Parathyroid adenoma (tissue), 2 donors: ENCODE data around the gene TUBB6.

Source experiments
- H2AFZ ChIP-seq: fragments of 300-600 bp; sonication (generic); one replicate; pipeline ENCODE4 v1.7.0; 2017; ENCODE audit warnings: antibody characterized with exemption, mild to moderate bottlenecking
- H3K27ac ChIP-seq: fragments of 300-600 bp; sonication (generic); one replicate; pipeline ENCODE4 v1.7.0; 2017
- H3K27me3 ChIP-seq: fragments of 300-600 bp; sonication (generic); one replicate; pipeline ENCODE4 v1.7.0; 2017; ENCODE audit warnings: low read length; ENCODE audit not compliant: control insufficient read depth, insufficient read depth
- H3K36me3 ChIP-seq: fragments of 300-600 bp; sonication (generic); one replicate; pipeline ENCODE4 v1.7.0; 2017; ENCODE audit warnings: low read length; ENCODE audit not compliant: control insufficient read depth, insufficient read depth
- H3K4me1 ChIP-seq: fragments of 300-600 bp; sonication (generic); one replicate; pipeline ENCODE4 v1.7.0; 2017; ENCODE audit warnings: control low read depth
- H3K4me2 ChIP-seq: fragments of 300-600 bp; sonication (generic); one replicate; pipeline ENCODE4 v1.7.0; 2017; ENCODE audit warnings: low read length
- H3K4me3 ChIP-seq: fragments of 300-600 bp; sonication (generic); one replicate; pipeline ENCODE4 v1.7.0; 2017; ENCODE audit warnings: low read depth, low read length
- H3K79me2 ChIP-seq: fragments of 300-600 bp; sonication (generic); one replicate; pipeline ENCODE4 v1.7.0; 2017; ENCODE audit warnings: control low read depth
- H3K9ac ChIP-seq: fragments of 300-600 bp; sonication (generic); one replicate; pipeline ENCODE4 v1.7.0; 2017; ENCODE audit warnings: mild to moderate bottlenecking
- H3K9me3 ChIP-seq: fragments of 300-600 bp; sonication (generic); one replicate; pipeline ENCODE4 v1.7.0; 2017; ENCODE audit warnings: low read length; ENCODE audit not compliant: control insufficient read depth
- TF ChIP-seq, protein P1 (sequence below): fragments of 300-600 bp; sonication (generic); IDR thresholded peaks from one replicate; pipeline ENCODE4 v1.7.0; 2017; ENCODE audit warnings: antibody characterized with exemption, mild to moderate bottlenecking
- donor health status: primary hyperparathyroidism.

TUBB6 gene

GRCh38 chr18:12362473-12363174, 54.6 kb downstream of the TUBB6 start:
- TF ChIP-seq, protein P1, sequence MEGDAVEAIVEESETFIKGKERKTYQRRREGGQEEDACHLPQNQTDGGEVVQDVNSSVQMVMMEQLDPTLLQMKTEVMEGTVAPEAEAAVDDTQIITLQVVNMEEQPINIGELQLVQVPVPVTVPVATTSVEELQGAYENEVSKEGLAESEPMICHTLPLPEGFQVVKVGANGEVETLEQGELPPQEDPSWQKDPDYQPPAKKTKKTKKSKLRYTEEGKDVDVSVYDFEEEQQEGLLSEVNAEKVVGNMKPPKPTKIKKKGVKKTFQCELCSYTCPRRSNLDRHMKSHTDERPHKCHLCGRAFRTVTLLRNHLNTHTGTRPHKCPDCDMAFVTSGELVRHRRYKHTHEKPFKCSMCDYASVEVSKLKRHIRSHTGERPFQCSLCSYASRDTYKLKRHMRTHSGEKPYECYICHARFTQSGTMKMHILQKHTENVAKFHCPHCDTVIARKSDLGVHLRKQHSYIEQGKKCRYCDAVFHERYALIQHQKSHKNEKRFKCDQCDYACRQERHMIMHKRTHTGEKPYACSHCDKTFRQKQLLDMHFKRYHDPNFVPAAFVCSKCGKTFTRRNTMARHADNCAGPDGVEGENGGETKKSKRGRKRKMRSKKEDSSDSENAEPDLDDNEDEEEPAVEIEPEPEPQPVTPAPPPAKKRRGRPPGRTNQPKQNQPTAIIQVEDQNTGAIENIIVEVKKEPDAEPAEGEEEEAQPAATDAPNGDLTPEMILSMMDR = no peak
- Histone ChIP-seq H3K4me3 (no peak overlapping the region), H3K27ac (no peak overlapping the region)

GRCh38 chr18:12366379-12366778, 58.3 kb downstream of the TUBB6 start:
- Histone ChIP-seq H3K79me2 (peaks cover 34% of the 10 kb centered on the region), H2AFZ (no peak overlapping the region), H3K4me2 (no peak overlapping the region), H3K4me3 (no peak overlapping the region), H3K9ac (no peak overlapping the region), H3K36me3 (no peaks in the 10 kb centered on the region), H3K4me1 (peaks cover 2% of the 10 kb centered on the region), H3K9me3 (no peaks in the 10 kb centered on the region), H3K27ac (no peak overlapping the region), H3K27me3 (no peaks in the 10 kb centered on the region)
- TF ChIP-seq, protein P1 = no peak

More at GRCh38 chr18:12362473-12363174, 54.6 kb downstream of the TUBB6 start:
- H2AFZ ChIP-seq = no peak overlapping the region
- peaks cover 2% of the 10 kb centered on the region for H3K4me1 ChIP-seq
- H3K27me3 ChIP-seq = no peaks in the 10 kb centered on the region
- H3K9me3 ChIP-seq = no peaks in the 10 kb centered on the region
- no peak overlapping the region for H3K9ac ChIP-seq
- H3K4me2 ChIP-seq = no peak overlapping the region
- peaks cover 15% of the 10 kb centered on the region for H3K79me2 ChIP-seq
- H3K36me3 ChIP-seq = no peaks in the 10 kb centered on the region

- Histone ChIP-seq H3K4me3 (no peak overlapping the region), H3K9me3 (no peaks in the 10 kb centered on the region), H3K4me2 (no peak overlapping the region), H3K79me2 (peaks cover 36% of the 10 kb centered on the region), H3K27ac (no peak overlapping the region), H3K36me3 (no peaks in the 10 kb centered on the region), H2AFZ (no peak overlapping the region), H3K4me1 (peaks cover 2% of the 10 kb centered on the region), H3K9ac (no peak overlapping the region), H3K27me3 (no peaks in the 10 kb centered on the region)
- TF ChIP-seq, protein P1 = no peak
Measured at GRCh38 chr18:12366784-12367183, 58.7 kb downstream of the TUBB6 start.

DNA sequence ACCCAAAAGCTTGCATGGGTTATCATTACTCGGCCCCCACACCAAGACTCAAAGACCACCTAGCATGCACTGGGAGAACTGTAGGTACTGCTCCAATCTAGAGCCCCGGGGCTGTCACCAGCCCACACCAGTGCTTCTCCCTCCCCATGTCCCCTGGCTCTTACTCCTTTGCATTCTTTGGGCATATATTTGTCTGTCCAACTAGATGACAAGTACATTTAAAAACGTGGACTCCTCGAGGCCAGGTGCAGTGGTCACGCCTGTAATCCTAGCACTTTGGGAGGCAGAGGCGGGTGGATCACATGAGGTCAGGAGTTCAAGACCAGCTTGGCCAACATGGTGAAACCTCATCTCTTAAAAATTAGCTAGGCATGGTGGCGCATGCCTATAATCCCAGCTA, 61.2 kb downstream of the TUBB6 start:
- Histone ChIP-seq H3K79me2 (peaks cover 45% of the 10 kb centered on the region), H3K27ac (no peak overlapping the region), H3K27me3 (no peaks in the 10 kb centered on the region), H3K9me3 (no peaks in the 10 kb centered on the region), H3K36me3 (no peaks in the 10 kb centered on the region), H3K4me2 (no peak overlapping the region), H3K9ac (no peak overlapping the region), H3K4me3 (no peak overlapping the region), H2AFZ (no peak overlapping the region), H3K4me1 (peaks cover 9% of the 10 kb centered on the region)
- TF ChIP-seq, protein P1 = no peak

GRCh38 chr18:12371590-12371989, 63.5 kb downstream of the TUBB6 start:
- no peak overlapping the region for H3K4me3 ChIP-seq
- H3K79me2 ChIP-seq = peaks cover 59% of the 10 kb centered on the region
- no peaks in the 10 kb centered on the region for H3K36me3 ChIP-seq
- H3K9me3 ChIP-seq = no peaks in the 10 kb centered on the region
- H3K27me3 ChIP-seq = no peaks in the 10 kb centered on the region
- H3K4me2 ChIP-seq = no peak overlapping the region
- H3K9ac ChIP-seq = no peak overlapping the region
- H3K27ac ChIP-seq = no peak overlapping the region
- H2AFZ ChIP-seq = no peak overlapping the region
- peaks cover 16% of the 10 kb centered on the region for H3K4me1 ChIP-seq
- TF ChIP-seq, protein P1 = no peak
